HG03571 (cell line): Measurements from ENCODE around the gene TGFBR3L.
"Not testable (repeated sequence)": the region's sequence is repeated elsewhere in the genome, so short reads cannot be mapped to it uniquely, and the experiment has no call there.

Experiments used
- ATAC-seq: cut with Tn5 transposase; IDR thresholded peaks from one replicate; pipeline ENCODE4 v1.9.1; 2021; ENCODE audit not compliant: unreplicated experiment

The TGFBR3L gene

DNA sequence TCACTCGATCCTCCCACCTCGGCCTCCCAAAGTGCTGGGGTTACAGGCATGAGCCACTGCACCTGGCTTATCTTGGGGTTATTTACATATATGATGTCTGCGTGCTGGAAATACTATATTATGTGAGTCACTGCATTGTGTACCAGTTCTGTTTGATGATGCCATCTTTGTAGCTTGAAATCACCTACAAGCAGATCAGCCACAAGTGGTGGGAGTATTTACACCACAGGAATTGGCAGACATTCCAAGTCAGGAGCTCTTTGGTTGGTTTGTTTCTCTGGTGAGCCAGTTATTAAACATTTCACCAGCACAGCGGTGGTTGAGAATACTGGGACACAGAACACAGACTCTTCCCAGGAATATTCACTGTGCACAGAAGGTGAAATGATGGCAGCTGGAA lies 33.3 kb downstream of the TGFBR3L start:
- no peak for ATAC-seq

GRCh38 chr19:7953060-7953459 lies 38.4 kb downstream of the TGFBR3L start:
- no peak for ATAC-seq

DNA sequence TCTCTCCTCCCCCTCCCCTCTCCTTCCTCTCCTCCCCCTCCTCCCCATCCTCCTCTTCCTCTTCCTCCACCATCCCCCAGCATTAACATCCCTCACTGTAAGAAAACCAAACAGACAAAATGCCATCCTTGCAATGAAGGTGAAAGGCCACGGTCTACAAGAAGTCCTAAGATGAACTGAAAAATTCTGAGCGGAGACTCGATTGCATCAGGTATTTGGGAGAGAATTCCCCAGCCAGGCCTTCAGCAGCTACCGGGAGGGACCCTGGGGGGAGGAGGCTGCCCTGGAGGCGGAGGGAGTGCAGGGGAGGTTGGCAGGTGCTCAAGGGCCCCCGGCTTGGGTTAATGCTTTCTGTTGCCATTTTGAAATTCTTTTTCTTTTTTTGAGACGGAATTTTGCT lies 38.9 kb downstream of the TGFBR3L start:
- ATAC-seq = no peak

GRCh38 chr19:7955696-7956095 lies 41.1 kb downstream of the TGFBR3L start:
- no peak for ATAC-seq

DNA sequence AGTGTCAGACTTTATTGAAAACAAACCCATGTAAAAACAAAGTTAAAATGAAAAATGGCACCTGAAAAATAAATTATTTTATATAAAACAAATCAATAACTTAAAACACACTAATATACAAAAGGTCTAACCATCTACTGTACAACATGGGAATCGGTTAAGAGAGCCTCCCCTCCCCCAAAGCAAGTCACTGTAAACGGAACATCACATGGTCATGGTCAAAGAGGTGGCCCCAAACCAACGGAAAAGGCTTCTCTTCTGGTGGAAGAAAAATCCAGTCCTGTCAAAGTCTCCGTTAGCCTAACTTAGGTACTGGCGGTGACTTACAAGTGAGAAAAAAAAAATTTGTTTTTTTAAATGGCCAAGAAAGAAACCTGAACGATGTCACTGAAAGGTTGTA lies 44.6 kb downstream of the TGFBR3L start:
- ATAC-seq = no peak

DNA sequence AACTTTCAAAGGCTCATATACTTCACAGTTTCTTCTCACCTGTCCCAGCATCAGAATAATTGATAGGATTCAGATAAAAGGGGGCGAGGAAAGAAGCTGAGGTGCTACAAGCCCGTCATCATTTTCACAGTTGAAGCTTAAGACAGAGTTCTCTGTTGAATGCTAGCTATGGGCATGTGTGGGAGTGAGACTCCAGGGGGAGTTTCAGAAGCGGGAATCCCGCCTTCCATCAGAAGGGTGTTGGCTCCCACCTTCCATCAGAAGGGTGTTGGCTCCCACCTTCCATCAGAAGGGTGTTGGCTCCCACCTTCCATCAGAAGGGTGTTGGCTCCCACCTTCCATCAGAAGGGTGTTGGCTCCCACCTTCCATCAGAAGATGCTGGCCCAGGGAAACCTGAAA lies 46.5 kb downstream of the TGFBR3L start:
- not testable (repeated sequence) for ATAC-seq

DNA sequence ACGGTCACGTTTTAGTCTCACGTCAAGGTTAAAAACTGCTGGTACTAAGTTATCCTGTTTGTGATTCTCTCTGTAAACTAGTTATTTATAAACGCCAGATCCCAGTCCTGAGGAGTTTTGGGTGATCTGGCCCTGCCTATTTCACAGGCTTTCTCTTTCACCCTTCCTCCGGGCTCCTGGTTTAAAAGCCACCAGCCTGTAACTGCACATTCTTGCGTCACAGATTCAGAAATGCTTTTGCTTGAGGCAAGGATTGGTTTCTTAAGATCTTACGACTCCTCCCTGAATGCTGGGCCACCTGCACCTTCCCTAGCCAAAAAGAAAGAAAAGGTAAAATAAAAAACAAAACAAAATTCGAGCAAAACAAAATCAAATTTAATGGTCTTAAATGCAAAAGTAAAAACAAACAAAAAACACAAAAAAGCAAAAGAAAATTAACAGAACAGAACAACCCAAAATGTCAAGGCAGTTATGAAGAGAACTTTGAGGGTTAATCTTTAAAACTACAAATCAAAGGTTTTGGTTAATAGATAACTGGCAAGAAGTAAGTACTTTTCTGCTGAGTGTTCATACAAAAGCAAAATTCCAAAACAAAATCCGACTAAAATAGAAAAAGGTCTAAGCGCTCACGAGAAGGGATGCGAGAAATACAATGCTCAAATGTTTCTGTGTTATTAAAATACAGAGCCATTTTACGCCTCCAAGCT lies 47.4 kb downstream of the TGFBR3L start:
- ATAC-seq = no peak

- no peak for ATAC-seq
Observed at GRCh38 chr19:7962644-7963268, 48.1 kb downstream of the TGFBR3L start.

DNA sequence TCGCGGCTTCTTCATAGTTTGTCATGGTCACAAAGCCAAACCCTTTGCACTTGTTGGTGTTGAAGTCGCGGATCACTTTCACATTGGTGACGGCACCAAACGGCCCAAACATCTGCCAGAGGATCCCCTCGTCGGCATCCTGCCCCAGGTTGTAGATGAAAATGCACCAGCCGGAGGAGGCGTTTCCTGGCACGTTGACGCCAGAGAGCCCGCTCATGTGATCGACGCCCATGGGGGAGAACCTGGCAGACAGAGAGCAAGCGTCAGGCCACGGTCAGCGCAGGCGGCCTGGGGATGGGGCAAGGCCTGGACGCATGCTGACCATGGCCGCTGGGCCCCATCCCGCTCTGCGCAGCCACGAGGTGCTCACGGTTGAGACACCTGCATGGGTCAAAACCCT lies 48.9 kb downstream of the TGFBR3L start:
- no peak for ATAC-seq

DNA sequence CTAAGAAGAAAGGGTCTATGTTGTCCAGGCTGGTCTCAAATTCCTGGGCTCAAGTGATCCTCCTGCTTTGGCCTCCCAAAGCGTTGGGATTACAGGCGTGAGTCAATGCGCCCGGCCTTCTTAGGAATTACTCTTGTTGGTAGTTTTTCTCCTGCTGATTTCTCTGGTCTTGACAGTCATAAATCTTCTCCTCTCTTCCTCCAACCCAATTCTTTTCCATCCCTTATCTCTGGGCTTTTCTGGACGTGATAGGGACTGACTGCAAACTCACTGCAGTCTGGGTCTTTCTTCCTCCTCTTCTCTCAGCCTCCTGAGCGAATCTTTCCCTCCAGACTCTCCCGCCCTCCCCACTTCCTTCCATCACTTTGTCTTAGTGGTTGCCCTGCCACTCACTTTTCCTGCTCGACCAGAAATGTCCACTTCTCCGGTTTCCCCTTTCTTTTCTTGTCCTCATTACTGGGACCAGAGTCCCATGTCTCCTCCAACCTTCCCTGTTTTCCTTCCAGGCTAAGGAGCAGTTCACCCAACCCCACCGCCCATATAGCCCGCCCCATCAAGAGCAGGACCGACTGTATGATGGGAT lies 50.7 kb downstream of the TGFBR3L start:
- ATAC-seq = no peak

GRCh38 chr19:7965921-7966665 lies 51.5 kb downstream of the TGFBR3L start:
- no peak for ATAC-seq

DNA sequence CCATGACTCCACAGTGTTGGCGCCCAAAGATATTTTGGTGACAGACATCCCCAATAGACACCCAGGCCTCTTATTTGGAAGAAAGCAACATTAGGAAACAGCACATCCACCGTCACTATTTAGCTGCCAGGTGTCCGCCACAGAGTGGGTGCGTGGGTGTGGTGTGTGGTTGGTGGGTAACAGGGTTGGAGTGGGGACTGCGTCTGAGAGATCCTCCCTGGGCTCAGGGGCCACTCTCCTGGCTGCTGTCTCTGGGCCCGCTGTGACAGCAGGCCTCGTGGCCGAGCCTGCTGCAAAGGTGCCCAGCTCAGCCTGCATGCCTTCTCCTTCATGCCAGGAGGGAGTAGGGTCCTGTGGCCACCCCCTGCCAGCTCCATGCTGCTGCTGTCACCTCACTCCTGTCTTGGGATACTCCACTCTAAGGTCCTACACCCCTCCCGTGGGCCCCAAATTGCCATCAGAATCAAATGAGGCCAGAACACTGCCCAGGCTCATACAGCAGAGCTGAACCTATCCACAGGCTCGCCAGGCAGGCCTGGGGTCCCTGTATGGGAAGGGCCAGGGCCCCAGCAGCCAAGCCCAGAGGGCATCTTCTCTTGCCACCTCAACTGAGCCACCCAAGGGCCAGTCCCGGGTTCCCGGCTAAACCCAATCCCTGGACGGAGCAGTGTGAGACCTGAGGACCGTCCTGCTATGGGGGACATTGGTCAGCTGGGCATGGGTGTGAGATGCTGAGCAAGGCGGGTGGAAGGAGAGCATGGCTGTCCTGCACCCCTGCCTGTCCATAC lies 53.6 kb downstream of the TGFBR3L start:
- ATAC-seq = no peak
